H7 (cell line): ENCODE measurements around the gene TDRD15. TPM values are rescaled to one million over a fixed set of nuclear protein-coding genes. Genes with fewer than 3 reads are reported as not detected.
"Not testable (repeated sequence)": the region's sequence is repeated elsewhere in the genome, so short reads cannot be mapped to it uniquely, and the experiment has no call there.

Source experiments
- DNase-seq: peaks from one replicate; pipeline ENCODE4 v3.0.0; 2012
- H3K27me3 ChIP-seq: 2 replicates; pipeline ENCODE4 v1.6.0; 2011; ENCODE audit warnings: mild to moderate bottlenecking, low read length; ENCODE audit not compliant: control insufficient read depth, insufficient read depth
- H3K36me3 ChIP-seq: replicated peaks from 2 replicates; pipeline ENCODE4 v1.5.1; 2011; ENCODE audit warnings: low read length; ENCODE audit not compliant: control insufficient read depth, insufficient read depth
- H3K4me3 ChIP-seq: 2 replicates; pipeline ENCODE4 v1.5.1; 2011; ENCODE audit warnings: low read depth, mild to moderate bottlenecking, control low read depth, low read length, moderate library complexity; ENCODE audit not compliant: insufficient read depth
- total RNA-seq: library from RNA; depleted of rRNA; stranded (reverse); fragments of >200 nt; shearing (Covaris generic); gene quantifications from 2 replicates; pipeline ENCODE4 v1.2.3, GENCODE V29; 2014

TDRD15 gene
- total RNA-seq, 1 experiment from 2014 or later, result not detected

- H3K27me3 ChIP-seq, result no peaks in the 10 kb centered on the region
- H3K4me3 ChIP-seq, result no peak overlapping the region
- DNase-seq, result no peak
- no peaks in the 10 kb centered on the region for H3K36me3 ChIP-seq
Observed at GRCh38 chr2:21104030-21104660, 19.6 kb upstream of the TDRD15 start.

- Histone ChIP-seq H3K36me3 (no peaks in the 10 kb centered on the region), H3K27me3 (no peaks in the 10 kb centered on the region), H3K4me3 (no peak overlapping the region)
- no peak for DNase-seq
Observed at GRCh38 chr2:21111012-21111411, 12.8 kb upstream of the TDRD15 start.

- Histone ChIP-seq H3K36me3 (no peaks in the 10 kb centered on the region), H3K27me3 (no peaks in the 10 kb centered on the region), H3K4me3 (no peak overlapping the region)
- no peak for DNase-seq
Observed at GRCh38 chr2:21117688-21118087, 6.1 kb upstream of the TDRD15 start.

GRCh38 chr2:21118302-21118920 lies 5.4 kb upstream of the TDRD15 start:
- no peaks in the 10 kb centered on the region for H3K27me3 ChIP-seq
- H3K36me3 ChIP-seq, result no peaks in the 10 kb centered on the region
- no peak overlapping the region for H3K4me3 ChIP-seq
- DNase-seq, result peak; percentile 28

- H3K27me3 ChIP-seq, result no peaks in the 10 kb centered on the region
- no peaks in the 10 kb centered on the region for H3K36me3 ChIP-seq
- H3K4me3 ChIP-seq, result no peak overlapping the region
- DNase-seq, result no peak
Observed at GRCh38 chr2:21131861-21132260, 8.1 kb downstream of the TDRD15 start.

GRCh38 chr2:21135585-21135984 lies 11.8 kb downstream of the TDRD15 start:
- no peaks in the 10 kb centered on the region for H3K36me3 ChIP-seq
- DNase-seq, result no peak
- no peaks in the 10 kb centered on the region for H3K27me3 ChIP-seq
- H3K4me3 ChIP-seq, result no peak overlapping the region

- Histone ChIP-seq H3K27me3 (no peaks in the 10 kb centered on the region), H3K4me3 (no peak overlapping the region), H3K36me3 (no peaks in the 10 kb centered on the region)
- DNase-seq, result no peak
Observed at GRCh38 chr2:21142149-21142548, 18.4 kb downstream of the TDRD15 start.

GRCh38 chr2:21146638-21147037 lies 22.9 kb downstream of the TDRD15 start:
- no peaks in the 10 kb centered on the region for H3K36me3 ChIP-seq
- no peaks in the 10 kb centered on the region for H3K27me3 ChIP-seq
- no peak overlapping the region for H3K4me3 ChIP-seq
- DNase-seq, result no peak

- Histone ChIP-seq H3K27me3 (no peaks in the 10 kb centered on the region), H3K36me3 (no peaks in the 10 kb centered on the region), H3K4me3 (no peak overlapping the region)
- no peak for DNase-seq
Observed at GRCh38 chr2:21148718-21149117, 24.9 kb downstream of the TDRD15 start.

- not testable (repeated sequence) for H3K36me3 ChIP-seq, DNase-seq, H3K27me3 ChIP-seq, H3K4me3 ChIP-seq
Observed at GRCh38 chr2:21151234-21151633, 27.5 kb downstream of the TDRD15 start.

- DNase-seq, result no peak
Observed at GRCh38 chr2:21155365-21156136, 31.8 kb downstream of the TDRD15 start.

GRCh38 chr2:21161122-21161521 lies 37.4 kb downstream of the TDRD15 start:
- Histone ChIP-seq H3K36me3 (no peaks in the 10 kb centered on the region), H3K27me3 (no peaks in the 10 kb centered on the region), H3K4me3 (no peak overlapping the region)
- DNase-seq, result no peak

More at GRCh38 chr2:21155365-21156136, 31.8 kb downstream of the TDRD15 start:
- Histone ChIP-seq H3K36me3 (no peaks in the 10 kb centered on the region), H3K4me3 (no peak overlapping the region), H3K27me3 (no peaks in the 10 kb centered on the region)

- no peak overlapping the region for H3K4me3 ChIP-seq
- no peaks in the 10 kb centered on the region for H3K27me3 ChIP-seq
- no peaks in the 10 kb centered on the region for H3K36me3 ChIP-seq
- no peak for DNase-seq
Observed at GRCh38 chr2:21161832-21162614, 38.3 kb downstream of the TDRD15 start.

- DNase-seq, result no peak
- Histone ChIP-seq H3K27me3 (no peaks in the 10 kb centered on the region), H3K36me3 (no peaks in the 10 kb centered on the region), H3K4me3 (no peak overlapping the region)
Observed at GRCh38 chr2:21162615-21162878, 38.8 kb downstream of the TDRD15 start.

- H3K27me3 ChIP-seq, result no peaks in the 10 kb centered on the region
- H3K36me3 ChIP-seq, result no peaks in the 10 kb centered on the region
- no peak for DNase-seq
- no peak overlapping the region for H3K4me3 ChIP-seq
Observed at GRCh38 chr2:21163213-21163612, 39.4 kb downstream of the TDRD15 start.
